ENCODE results near the gene AFDN. TPM values are rescaled to one million over a fixed set of nuclear protein-coding genes. Genes with fewer than 3 reads are reported as not detected.

The AFDN gene
- total and polyA plus RNA-seq, 2 of the 8 experiments (the other 6 are each of a cell fraction or from before 2014, with no cell fraction given): 53.4 to 192 TPM

DNA sequence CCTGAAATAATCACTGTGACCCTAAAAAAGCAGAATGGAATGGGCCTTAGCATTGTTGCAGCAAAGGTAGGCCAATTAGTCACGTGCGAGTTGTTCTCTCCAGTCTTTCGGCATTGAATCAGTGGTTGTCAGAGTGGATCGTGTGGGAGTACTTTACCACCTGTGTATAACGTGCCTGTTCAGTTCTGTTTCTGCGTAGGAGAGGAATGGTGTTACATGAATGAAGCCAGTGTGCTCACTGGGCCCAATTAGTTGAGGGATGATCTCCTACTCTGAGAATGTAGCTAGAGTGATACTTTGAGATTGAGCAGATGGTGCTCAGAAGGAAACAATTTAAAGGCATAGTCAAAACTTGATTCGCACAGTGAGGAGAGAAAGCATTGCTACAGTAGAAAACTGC lies 98.3 kb downstream of the AFDN start:
- no peak overlapping the region for H3K23ac ChIP-seq (ENCODE audit: insufficient read length)
- no peak overlapping the region for H4K5ac ChIP-seq (ENCODE audit: insufficient read length, low read depth, low read length)
- no peak overlapping the region for H2BK5ac ChIP-seq (ENCODE audit: low read depth, low read length)
- H3K23me2 ChIP-seq (ENCODE audit: low read depth, low read length): no peaks in the 10 kb centered on the region
- no peak overlapping the region for H2BK12ac ChIP-seq (ENCODE audit: low read depth, low read length)
- no peak overlapping the region for H2BK120ac ChIP-seq (replicated peaks; ENCODE audit: low read depth, low read length)
- H3K9ac ChIP-seq (replicated peaks in 1 of 4; ENCODE audit: extremely low read depth in 1 of 4, low read depth in 3 of 4, low read length in 3 of 4): no peak overlapping the region
- H3K27me3 ChIP-seq (replicated peaks in 1 of 4; ENCODE audit: control insufficient read depth in 3 of 4, extremely low read depth in 1 of 4, insufficient read depth in 3 of 4, low read length in 3 of 4): no peaks in the 10 kb centered on the region
- no peak overlapping the region for H3K18ac ChIP-seq (ENCODE audit: extremely low read depth, low read length)
- POLR2A ChIA-PET (ENCODE audit: partially characterized antibody): no interaction called here
- CTCF ChIA-PET (ENCODE audit: partially characterized antibody): interaction anchor here (0.6 to 1.3 kb wide), 3 partner anchors 9 to 616 kb away, joined by 3 to 4 read pairs (median 4); no protein-coding TSS in a partner anchor
- no peak overlapping the region for H2BK15ac ChIP-seq (ENCODE audit: low read length)
- no peaks in the 10 kb centered on the region for H3K9me3 ChIP-seq (ENCODE audit: insufficient read depth in 2 of 2, low read depth in 1 of 2, low read length in 1 of 2)
- no peak overlapping the region for H2AFZ ChIP-seq (ENCODE audit: low read length)
- WGBS, 2 experiments (ENCODE audit: extremely low coverage in 1 of 2, insufficient coverage in 1 of 2, insufficient read length in 1 of 2, insufficient replicate concordance in 2 of 2, low coverage in 1 of 2, low lambda C conversion rate in 2 of 2, missing lambda C conversion rate in 1 of 2): 93% methylated on average over 7 of the region's 7 CpGs; no CpG with 5 or more reads in 1 of the 2 experiments
- H3K14ac ChIP-seq (ENCODE audit: insufficient read length): no peak overlapping the region
- FAIRE-seq (no peak), DNase-seq (ENCODE audit: low read depth in 1 of 2, low spot score in 2 of 2) (no peak)
- no peak overlapping the region for H3K56ac ChIP-seq (replicated peaks; ENCODE audit: insufficient read length, low read depth, low read length)
- H3K27ac ChIP-seq (ENCODE audit: low read depth, low read length): no peak overlapping the region
- no peak overlapping the region for H4K8ac ChIP-seq (ENCODE audit: extremely low read depth, insufficient read depth, low read length)
- H3K4ac ChIP-seq (replicated peaks; ENCODE audit: insufficient read length, low read depth, low read length): no peak overlapping the region
- H3K79me2 ChIP-seq (ENCODE audit: control insufficient read depth in 1 of 2, insufficient read depth in 2 of 2, low read length in 2 of 2): no peaks in the 10 kb centered on the region
- no peaks in the 10 kb centered on the region for H3K4me1 ChIP-seq (replicated peaks in 1 of 4; ENCODE audit: control insufficient read depth in 3 of 4, insufficient read depth in 4 of 4, low read length in 3 of 4)
- H4K20me1 ChIP-seq (replicated peaks in 1 of 2; ENCODE audit: control insufficient read depth in 1 of 2, insufficient read depth in 2 of 2, low read length in 2 of 2): peaks cover 3% of the 10 kb centered on the region in 2 experiments
- H2BK20ac ChIP-seq (ENCODE audit: low read length): no peak overlapping the region
- peaks cover 4% of the 10 kb centered on the region; the same call in 1 of the 2 replicates for H3K79me1 ChIP-seq (ENCODE audit: low read depth, low read length)
- no peak overlapping the region for H3K4me2 ChIP-seq (ENCODE audit: insufficient read depth in 1 of 2, low read depth in 2 of 2, low read length in 2 of 2)
- H4K91ac ChIP-seq (replicated peaks; ENCODE audit: insufficient read length, low read length): no peak overlapping the region
- H2AK5ac ChIP-seq (ENCODE audit: low read depth, low read length): no peak overlapping the region
- H3K36me3 ChIP-seq (ENCODE audit: control insufficient read depth in 2 of 4, insufficient read depth in 4 of 4, low read length in 3 of 4): peaks cover 18 to 93% (median 50%) of the 10 kb centered on the region in 4 experiments
- no peak overlapping the region for H3K4me3 ChIP-seq (ENCODE audit: extremely low read depth in 1 of 4, insufficient read depth in 2 of 4, low read depth in 3 of 4, low read length in 4 of 4)
- TF ChIP-seq, protein P1, sequence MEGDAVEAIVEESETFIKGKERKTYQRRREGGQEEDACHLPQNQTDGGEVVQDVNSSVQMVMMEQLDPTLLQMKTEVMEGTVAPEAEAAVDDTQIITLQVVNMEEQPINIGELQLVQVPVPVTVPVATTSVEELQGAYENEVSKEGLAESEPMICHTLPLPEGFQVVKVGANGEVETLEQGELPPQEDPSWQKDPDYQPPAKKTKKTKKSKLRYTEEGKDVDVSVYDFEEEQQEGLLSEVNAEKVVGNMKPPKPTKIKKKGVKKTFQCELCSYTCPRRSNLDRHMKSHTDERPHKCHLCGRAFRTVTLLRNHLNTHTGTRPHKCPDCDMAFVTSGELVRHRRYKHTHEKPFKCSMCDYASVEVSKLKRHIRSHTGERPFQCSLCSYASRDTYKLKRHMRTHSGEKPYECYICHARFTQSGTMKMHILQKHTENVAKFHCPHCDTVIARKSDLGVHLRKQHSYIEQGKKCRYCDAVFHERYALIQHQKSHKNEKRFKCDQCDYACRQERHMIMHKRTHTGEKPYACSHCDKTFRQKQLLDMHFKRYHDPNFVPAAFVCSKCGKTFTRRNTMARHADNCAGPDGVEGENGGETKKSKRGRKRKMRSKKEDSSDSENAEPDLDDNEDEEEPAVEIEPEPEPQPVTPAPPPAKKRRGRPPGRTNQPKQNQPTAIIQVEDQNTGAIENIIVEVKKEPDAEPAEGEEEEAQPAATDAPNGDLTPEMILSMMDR (IDR thresholded peaks at IDR 0.05; ENCODE audit: control extremely low read depth in 1 of 3, insufficient read depth in 1 of 3, low read depth in 1 of 3, low read length in 3 of 3): no peak
- TF ChIP-seq SIRT6 (IDR thresholded peaks at IDR 0.05; ENCODE audit: low read length) (no peak), RAD21 (IDR thresholded peaks at IDR 0.05 in 1 of 2, conservative IDR thresholded peaks at IDR 0.05 in 1 of 2; ENCODE audit: low read depth in 2 of 2, low read length in 2 of 2) (no peak), POU5F1 (IDR thresholded peaks at IDR 0.05; ENCODE audit: low read depth, low read length) (no peak), E2F6 (IDR thresholded peaks at IDR 0.05) (no peak), NRF1 (IDR thresholded peaks at IDR 0.05; ENCODE audit: low read depth, low read length) (no peak), NANOG (IDR thresholded peaks at IDR 0.05; ENCODE audit: insufficient read depth, low read depth, low read length, poor library complexity, severe bottlenecking) (no peak), EP300 (IDR thresholded peaks at IDR 0.05; ENCODE audit: borderline replicate concordance in 1 of 2, low read depth in 2 of 2, low read length in 2 of 2) (no peak), ASH2L (IDR thresholded peaks at IDR 0.05; ENCODE audit: low read length) (no peak), KDM1A (IDR thresholded peaks at IDR 0.05; ENCODE audit: borderline replicate concordance, low read length) (no peak)

All from H1 (cell line).